GM12878 (cell line): ENCODE results near the gene TP53I3.

Experiments
- EP300 ChIP-seq, 2 experiments: fragments of 150-350 bp in 1 of 2; IDR thresholded peaks; 2 replicates each; pipeline ENCODE4 v1.6.1; 2011 to 2012; ENCODE audit warnings: low read depth in 2 of 2, low read length in 2 of 2, borderline replicate concordance in 1 of 2, improper control_type of control experiment in 1 of 2, inconsistent platforms in 1 of 2; ENCODE audit not compliant: control insufficient read depth in 1 of 2
- HDAC2 ChIP-seq: fragments of 200-600 bp; sonication (generic); IDR thresholded peaks from 2 replicates; pipeline ENCODE4 v1.6.1; 2017
- NFYA ChIP-seq: IDR thresholded peaks from 2 replicates; pipeline ENCODE4 v1.6.1; 2011; ENCODE audit warnings: low read depth, mild to moderate bottlenecking, low read length, improper control_type of control experiment, borderline replicate concordance
- POLR2AphosphoS5 ChIP-seq: IDR thresholded peaks from 2 replicates; pipeline ENCODE4 v1.6.1; 2011; ENCODE audit warnings: mild to moderate bottlenecking, low read length, inconsistent platforms
- SIX5 ChIP-seq: IDR thresholded peaks from 2 replicates; pipeline ENCODE4 v1.6.1; 2011; ENCODE audit warnings: mild to moderate bottlenecking, low read depth, low read length, moderate library complexity; ENCODE audit not compliant: severe bottlenecking
- SUZ12 ChIP-seq: fragments of 200-600 bp; sonication (generic); IDR thresholded peaks from one replicate; pipeline ENCODE4 v1.6.1; 2018; ENCODE audit warnings: antibody characterized with exemption, mild to moderate bottlenecking; ENCODE audit not compliant: unreplicated experiment
- TF ChIP-seq, protein P1 (sequence below): fragments of 450-650 bp; formaldehyde crosslinking; IDR thresholded peaks from 2 replicates; pipeline ENCODE4 v1.4.0; 2020; ENCODE audit warnings: mild to moderate bottlenecking, moderate library complexity
- TF ChIP-seq, protein P2 (sequence below), 3 experiments: IDR thresholded peaks in 2 of 3; conservative IDR thresholded peaks in 1 of 3; 2 replicates each; pipeline ENCODE4 v1.5.1; 2011; ENCODE audit warnings: low read depth in 3 of 3, low read length in 3 of 3, mild to moderate bottlenecking in 3 of 3, control low read depth in 2 of 3, moderate library complexity in 2 of 3, inconsistent platforms in 1 of 3, mixed read lengths in 1 of 3; ENCODE audit not compliant: control insufficient read depth in 2 of 3, insufficient read depth in 1 of 3; ENCODE audit errors: extremely low read depth in 1 of 3

DNA sequence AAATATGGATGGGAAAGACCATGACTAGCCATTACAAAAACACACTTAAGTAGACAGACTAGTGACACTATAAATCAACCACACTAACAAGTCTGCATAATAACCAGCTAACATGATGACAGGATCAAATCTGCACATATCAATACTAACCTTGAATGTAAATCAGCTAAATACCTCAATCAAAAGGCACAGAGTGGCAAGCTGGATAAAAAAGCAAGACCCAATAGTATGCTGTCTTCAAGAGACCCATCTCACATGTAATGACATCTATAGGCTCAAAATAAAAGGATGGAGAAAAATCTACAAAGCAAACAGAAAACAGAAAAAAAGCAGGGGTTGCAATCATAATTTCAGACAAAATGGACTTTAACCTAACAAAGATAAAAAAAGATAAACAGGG is 22.2 kb upstream of the TP53I3 start:
- no peak for TF ChIP-seq POLR2AphosphoS5
- TF ChIP-seq SUZ12, result no peak
- TF ChIP-seq NFYA, result no peak
- TF ChIP-seq EP300 (IDR thresholded peaks at IDR 0.05; ENCODE audit: borderline replicate concordance in 1 of 2, control insufficient read depth in 1 of 2, low read depth in 2 of 2, low read length in 2 of 2), result no peak
- TF ChIP-seq SIX5, result no peak
- TF ChIP-seq, protein P1, sequence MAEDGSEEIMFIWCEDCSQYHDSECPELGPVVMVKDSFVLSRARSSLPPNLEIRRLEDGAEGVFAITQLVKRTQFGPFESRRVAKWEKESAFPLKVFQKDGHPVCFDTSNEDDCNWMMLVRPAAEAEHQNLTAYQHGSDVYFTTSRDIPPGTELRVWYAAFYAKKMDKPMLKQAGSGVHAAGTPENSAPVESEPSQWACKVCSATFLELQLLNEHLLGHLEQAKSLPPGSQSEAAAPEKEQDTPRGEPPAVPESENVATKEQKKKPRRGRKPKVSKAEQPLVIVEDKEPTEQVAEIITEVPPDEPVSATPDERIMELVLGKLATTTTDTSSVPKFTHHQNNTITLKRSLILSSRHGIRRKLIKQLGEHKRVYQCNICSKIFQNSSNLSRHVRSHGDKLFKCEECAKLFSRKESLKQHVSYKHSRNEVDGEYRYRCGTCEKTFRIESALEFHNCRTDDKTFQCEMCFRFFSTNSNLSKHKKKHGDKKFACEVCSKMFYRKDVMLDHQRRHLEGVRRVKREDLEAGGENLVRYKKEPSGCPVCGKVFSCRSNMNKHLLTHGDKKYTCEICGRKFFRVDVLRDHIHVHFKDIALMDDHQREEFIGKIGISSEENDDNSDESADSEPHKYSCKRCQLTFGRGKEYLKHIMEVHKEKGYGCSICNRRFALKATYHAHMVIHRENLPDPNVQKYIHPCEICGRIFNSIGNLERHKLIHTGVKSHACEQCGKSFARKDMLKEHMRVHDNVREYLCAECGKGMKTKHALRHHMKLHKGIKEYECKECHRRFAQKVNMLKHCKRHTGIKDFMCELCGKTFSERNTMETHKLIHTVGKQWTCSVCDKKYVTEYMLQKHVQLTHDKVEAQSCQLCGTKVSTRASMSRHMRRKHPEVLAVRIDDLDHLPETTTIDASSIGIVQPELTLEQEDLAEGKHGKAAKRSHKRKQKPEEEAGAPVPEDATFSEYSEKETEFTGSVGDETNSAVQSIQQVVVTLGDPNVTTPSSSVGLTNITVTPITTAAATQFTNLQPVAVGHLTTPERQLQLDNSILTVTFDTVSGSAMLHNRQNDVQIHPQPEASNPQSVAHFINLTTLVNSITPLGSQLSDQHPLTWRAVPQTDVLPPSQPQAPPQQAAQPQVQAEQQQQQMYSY (CRISPR knock-in tag), result no peak
- TF ChIP-seq HDAC2, result no peak
- TF ChIP-seq, protein P2, sequence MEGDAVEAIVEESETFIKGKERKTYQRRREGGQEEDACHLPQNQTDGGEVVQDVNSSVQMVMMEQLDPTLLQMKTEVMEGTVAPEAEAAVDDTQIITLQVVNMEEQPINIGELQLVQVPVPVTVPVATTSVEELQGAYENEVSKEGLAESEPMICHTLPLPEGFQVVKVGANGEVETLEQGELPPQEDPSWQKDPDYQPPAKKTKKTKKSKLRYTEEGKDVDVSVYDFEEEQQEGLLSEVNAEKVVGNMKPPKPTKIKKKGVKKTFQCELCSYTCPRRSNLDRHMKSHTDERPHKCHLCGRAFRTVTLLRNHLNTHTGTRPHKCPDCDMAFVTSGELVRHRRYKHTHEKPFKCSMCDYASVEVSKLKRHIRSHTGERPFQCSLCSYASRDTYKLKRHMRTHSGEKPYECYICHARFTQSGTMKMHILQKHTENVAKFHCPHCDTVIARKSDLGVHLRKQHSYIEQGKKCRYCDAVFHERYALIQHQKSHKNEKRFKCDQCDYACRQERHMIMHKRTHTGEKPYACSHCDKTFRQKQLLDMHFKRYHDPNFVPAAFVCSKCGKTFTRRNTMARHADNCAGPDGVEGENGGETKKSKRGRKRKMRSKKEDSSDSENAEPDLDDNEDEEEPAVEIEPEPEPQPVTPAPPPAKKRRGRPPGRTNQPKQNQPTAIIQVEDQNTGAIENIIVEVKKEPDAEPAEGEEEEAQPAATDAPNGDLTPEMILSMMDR (IDR thresholded peaks at IDR 0.05 in 2 of 3, conservative IDR thresholded peaks at IDR 0.05 in 1 of 3; ENCODE audit: control insufficient read depth in 2 of 3, extremely low read depth in 1 of 3, insufficient read depth in 1 of 3, low read depth in 3 of 3, low read length in 3 of 3), result no peak
